Measurements from ENCODE around the gene YARS1. TPM values are rescaled to one million over a fixed set of nuclear protein-coding genes. Genes with fewer than 3 reads are reported as not detected.

Gene YARS1
- polyA plus RNA-seq, 1 donor (not counting 4 experiments of a cell fraction or from before 2014, with no cell fraction given) = 68.4 TPM

GRCh38 chr1:32767156-32767555 lies 50.0 kb downstream of the YARS1 start:
- peaks cover 6% of the 10 kb centered on the region for H4K20me1 ChIP-seq (ENCODE audit: control insufficient read depth, extremely low read depth, insufficient read depth, low read length)
- H3K4me2 ChIP-seq (ENCODE audit: control insufficient read depth, extremely low read depth, insufficient read depth, low read depth, low read length) = no peak overlapping the region
- H3K27me3 ChIP-seq (ENCODE audit: control insufficient read depth, extremely low read depth, insufficient read depth, low read length) = no peaks in the 10 kb centered on the region
- peak overlapping the region; percentile 28 for H3K9ac ChIP-seq (ENCODE audit: control insufficient read depth, extremely low read depth, insufficient read depth, low read length)
- peaks cover 8 to 20% of the 10 kb centered on the region in 2 experiments for H3K36me3 ChIP-seq (ENCODE audit: control insufficient read depth in 2 of 2, extremely low read depth in 1 of 2, insufficient read depth in 2 of 2, low read length in 2 of 2)
- no peak for FAIRE-seq
- peaks cover 43% of the 10 kb centered on the region for H3K79me2 ChIP-seq (ENCODE audit: control insufficient read depth, insufficient read depth, low read length)
- no peak overlapping the region for H2AFZ ChIP-seq (ENCODE audit: control insufficient read depth, low read length)
- TF ChIP-seq CTCF (optimal IDR thresholded peaks at IDR 0.05 in 1 of 3, IDR thresholded peaks at IDR 0.05 in 1 of 3, conservative IDR thresholded peaks at IDR 0.05 in 1 of 3; ENCODE audit: extremely low read depth in 1 of 3, insufficient read depth in 2 of 3, low read length in 3 of 3) (no peak), EZH2 (IDR thresholded peaks at IDR 0.05; ENCODE audit: low read length) (no peak)
- no peaks in the 10 kb centered on the region for H3K9me1 ChIP-seq (ENCODE audit: control insufficient read depth, extremely low read depth, insufficient read depth, low read length)
- no peak overlapping the region for H3K4me3 ChIP-seq (ENCODE audit: control insufficient read depth in 2 of 3, extremely low read depth in 1 of 3, insufficient read depth in 2 of 3, low read depth in 1 of 3, low read length in 3 of 3)
- H3K4me1 ChIP-seq (ENCODE audit: control insufficient read depth, extremely low read depth, insufficient read depth, low read length) = peaks cover 58% of the 10 kb centered on the region
- dilution Hi-C loops (cut with MboI; ENCODE audit: extremely low pct_ligation_motif_present, low sequenced_read_pairs) = no loop called here
- H3K9me3 ChIP-seq (ENCODE audit: control insufficient read depth, low read depth, low read length) = no peaks in the 10 kb centered on the region
- DNase-seq (ENCODE audit: low read depth, low spot score) = no peak
- peak overlapping the region; percentile 40 for H3K27ac ChIP-seq (ENCODE audit: control insufficient read depth, insufficient read depth, low read length)

GRCh38 chr1:32766328-32766972 lies 50.7 kb downstream of the YARS1 start:
- dilution Hi-C loops (cut with MboI; ENCODE audit: extremely low pct_ligation_motif_present, low sequenced_read_pairs) = no loop called here
- no peak for TF ChIP-seq CTCF (optimal IDR thresholded peaks at IDR 0.05 in 1 of 3, IDR thresholded peaks at IDR 0.05 in 1 of 3, conservative IDR thresholded peaks at IDR 0.05 in 1 of 3; ENCODE audit: extremely low read depth in 1 of 3, insufficient read depth in 2 of 3, low read length in 3 of 3)
- FAIRE-seq (no peak), DNase-seq (ENCODE audit: low read depth, low spot score) (no peak)
- Histone ChIP-seq H3K4me1 (ENCODE audit: control insufficient read depth, extremely low read depth, insufficient read depth, low read length) (peaks cover 65% of the 10 kb centered on the region), H3K36me3 (ENCODE audit: control insufficient read depth in 2 of 2, extremely low read depth in 1 of 2, insufficient read depth in 2 of 2, low read length in 2 of 2) (peaks cover 8 to 17% of the 10 kb centered on the region in 2 experiments), H3K9me1 (ENCODE audit: control insufficient read depth, extremely low read depth, insufficient read depth, low read length) (no peaks in the 10 kb centered on the region), H3K4me3 (ENCODE audit: control insufficient read depth in 2 of 3, extremely low read depth in 1 of 3, insufficient read depth in 2 of 3, low read depth in 1 of 3, low read length in 3 of 3) (no peak overlapping the region), H3K27ac (ENCODE audit: control insufficient read depth, insufficient read depth, low read length) (peak overlapping the region; percentile 40), H2AFZ (ENCODE audit: control insufficient read depth, low read length) (no peak overlapping the region), H3K4me2 (ENCODE audit: control insufficient read depth, extremely low read depth, insufficient read depth, low read depth, low read length) (no peak overlapping the region), H3K9ac (ENCODE audit: control insufficient read depth, extremely low read depth, insufficient read depth, low read length) (peak overlapping the region; percentile 28), H3K79me2 (ENCODE audit: control insufficient read depth, insufficient read depth, low read length) (peaks cover 46% of the 10 kb centered on the region), H3K9me3 (ENCODE audit: control insufficient read depth, low read depth, low read length) (no peaks in the 10 kb centered on the region), H4K20me1 (ENCODE audit: control insufficient read depth, extremely low read depth, insufficient read depth, low read length) (peaks cover 6% of the 10 kb centered on the region), H3K27me3 (ENCODE audit: control insufficient read depth, extremely low read depth, insufficient read depth, low read length) (no peaks in the 10 kb centered on the region)
